ENCODE results near the gene SNRPB2. TPM values are rescaled to one million over a fixed set of nuclear protein-coding genes. Genes with fewer than 3 reads are reported as not detected.

SNRPB2 gene
- polyA plus RNA-seq, 1 donor from 2014 or later, result 302 TPM

DNA sequence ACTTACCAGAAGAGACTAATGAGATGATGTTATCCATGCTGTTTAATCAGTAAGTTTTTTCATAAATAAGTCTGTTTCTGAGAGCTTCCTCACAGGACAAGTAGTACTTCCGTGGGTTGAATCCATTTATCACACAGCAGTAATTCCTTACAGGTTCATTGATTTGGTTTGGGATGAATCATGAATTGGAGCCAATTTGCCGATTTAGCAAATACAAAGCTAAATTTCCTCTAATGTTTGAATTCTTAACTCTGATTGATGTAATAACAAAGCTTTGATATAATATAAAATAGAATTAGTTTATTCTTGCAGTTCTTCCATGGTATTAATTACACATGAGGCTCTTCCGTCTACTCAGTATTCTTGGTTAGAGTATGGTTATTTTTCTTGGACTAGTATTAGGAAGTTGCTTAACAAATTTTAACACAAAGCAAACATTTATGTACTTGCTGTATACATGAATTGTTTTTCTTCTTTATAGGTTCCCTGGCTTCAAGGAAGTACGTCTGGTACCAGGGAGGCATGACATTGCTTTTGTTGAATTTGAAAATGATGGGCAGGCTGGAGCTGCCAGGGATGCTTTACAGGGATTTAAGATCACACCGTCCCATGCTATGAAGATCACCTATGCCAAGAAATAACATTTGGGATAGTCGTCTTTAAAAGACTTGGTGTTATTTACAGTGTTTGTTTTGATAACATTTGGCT is 10.7 kb downstream of the SNRPB2 start:
- Histone ChIP-seq H3K9me3 (ENCODE audit: low read length) (no peaks in the 10 kb centered on the region), H3K27me3 (ENCODE audit: insufficient read depth, low read depth, low read length) (no peaks in the 10 kb centered on the region), H3K9me2 (ENCODE audit: insufficient read depth, low read length) (no peaks in the 10 kb centered on the region), H2AFZ (ENCODE audit: low read depth, low read length) (no peak overlapping the region), H3K36me3 (ENCODE audit: insufficient read depth, low read length) (no peaks in the 10 kb centered on the region), H3K9ac (ENCODE audit: low read length) (no peak overlapping the region), H3K27ac (ENCODE audit: low read length) (no peak overlapping the region), H3K4me2 (ENCODE audit: low read length) (no peak overlapping the region), H3F3A (ENCODE audit: insufficient read depth, low read length, poor library complexity, severe bottlenecking) (no peaks in the 10 kb centered on the region), H3K4me3 (ENCODE audit: low read length) (no peak overlapping the region), H4K20me1 (ENCODE audit: insufficient read depth) (no peaks in the 10 kb centered on the region), H3K79me2 (replicated peaks; ENCODE audit: insufficient read depth, low read length) (no peaks in the 10 kb centered on the region)
- no peak for TF ChIP-seq REST (IDR thresholded peaks at IDR 0.05; ENCODE audit: borderline replicate concordance)
- TF ChIP-seq POLR2AphosphoS5 (IDR thresholded peaks at IDR 0.05), result no peak
- TF ChIP-seq SMC3 (conservative IDR thresholded peaks at IDR 0.05; ENCODE audit: poor library complexity), result no peak
- TF ChIP-seq CTCF (IDR thresholded peaks at IDR 0.05; ENCODE audit: poor library complexity, severe bottlenecking), result no peak
- no peak for TF ChIP-seq EP300 (conservative IDR thresholded peaks at IDR 0.05; ENCODE audit: poor library complexity, severe bottlenecking)
- no peak for TF ChIP-seq TAF1 (IDR thresholded peaks at IDR 0.05; ENCODE audit: low read depth)
- no peak for TF ChIP-seq RAD21 (conservative IDR thresholded peaks at IDR 0.05)
- no peak for TF ChIP-seq EZH2 (IDR thresholded peaks at IDR 0.05; ENCODE audit: borderline replicate concordance, insufficient read depth, low read length, poor library complexity, severe bottlenecking)
- TF ChIP-seq MXI1 (conservative IDR thresholded peaks at IDR 0.05; ENCODE audit: poor library complexity, severe bottlenecking), result no peak

DNA sequence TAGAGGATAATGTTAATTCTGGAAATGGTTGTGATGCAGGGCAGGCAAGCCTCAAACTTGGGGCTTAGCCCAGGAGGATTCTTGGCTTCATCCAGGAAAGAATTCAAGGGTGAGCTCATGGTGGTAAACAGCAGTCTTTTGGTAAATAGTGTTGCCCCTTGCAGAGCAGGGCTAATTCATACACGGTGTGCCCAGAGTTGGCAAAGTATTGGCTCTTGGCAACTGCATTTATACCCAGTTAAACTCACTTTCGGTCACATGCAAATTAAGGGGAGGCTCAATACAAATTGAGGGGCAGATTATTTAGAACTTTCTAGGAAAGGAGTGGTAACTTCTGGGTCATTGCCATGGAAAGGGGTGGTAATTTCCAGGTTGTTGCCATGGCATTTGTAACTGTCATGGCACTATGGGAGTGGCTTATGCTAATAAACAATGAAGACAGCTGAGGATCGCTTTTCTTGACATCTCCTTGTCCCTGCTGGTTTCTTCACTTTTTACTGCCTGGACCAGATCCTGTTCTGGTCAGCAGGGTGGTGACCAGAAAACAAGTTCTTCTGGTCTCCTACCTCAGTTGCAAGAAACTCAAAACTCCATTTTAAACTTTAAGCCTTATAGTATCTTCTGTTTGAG is 14.5 kb downstream of the SNRPB2 start:
- Histone ChIP-seq H3K9ac (ENCODE audit: low read length) (no peak overlapping the region), H3K27ac (ENCODE audit: low read length) (no peak overlapping the region), H4K20me1 (ENCODE audit: insufficient read depth) (no peaks in the 10 kb centered on the region), H3K36me3 (ENCODE audit: insufficient read depth, low read length) (no peaks in the 10 kb centered on the region), H2AFZ (ENCODE audit: low read depth, low read length) (no peak overlapping the region), H3K27me3 (ENCODE audit: insufficient read depth, low read depth, low read length) (no peaks in the 10 kb centered on the region), H3K9me3 (ENCODE audit: low read length) (no peaks in the 10 kb centered on the region), H3F3A (ENCODE audit: insufficient read depth, low read length, poor library complexity, severe bottlenecking) (no peaks in the 10 kb centered on the region), H3K4me3 (ENCODE audit: low read length) (no peak overlapping the region), H3K9me2 (ENCODE audit: insufficient read depth, low read length) (no peaks in the 10 kb centered on the region), H3K79me2 (replicated peaks; ENCODE audit: insufficient read depth, low read length) (no peaks in the 10 kb centered on the region), H3K4me2 (ENCODE audit: low read length) (no peak overlapping the region)
- TF ChIP-seq TAF1 (IDR thresholded peaks at IDR 0.05; ENCODE audit: low read depth) (no peak), EP300 (conservative IDR thresholded peaks at IDR 0.05; ENCODE audit: poor library complexity, severe bottlenecking) (no peak), CTCF (IDR thresholded peaks at IDR 0.05; ENCODE audit: poor library complexity, severe bottlenecking) (no peak), REST (IDR thresholded peaks at IDR 0.05; ENCODE audit: borderline replicate concordance) (no peak), EZH2 (IDR thresholded peaks at IDR 0.05; ENCODE audit: borderline replicate concordance, insufficient read depth, low read length, poor library complexity, severe bottlenecking) (no peak), POLR2AphosphoS5 (IDR thresholded peaks at IDR 0.05) (no peak), SMC3 (conservative IDR thresholded peaks at IDR 0.05; ENCODE audit: poor library complexity) (no peak), MXI1 (conservative IDR thresholded peaks at IDR 0.05; ENCODE audit: poor library complexity, severe bottlenecking) (no peak), RAD21 (conservative IDR thresholded peaks at IDR 0.05) (no peak)

All from neural cell (in vitro differentiated cells).